Spleen (tissue), 11 donors: Measurements from ENCODE around the gene ARL5A. TPM values are rescaled to one million over a fixed set of nuclear protein-coding genes. Genes with fewer than 3 reads are reported as not detected.
A peak's percentile ranks its signal among the peaks of the same experiment; 100 is the strongest.

ENCODE experiments used
- DNase-seq: peaks from one replicate; pipeline ENCODE4 v3.0.0-alpha.2; 2020
- H3K27ac ChIP-seq, 8 donors: fragments of 200-600 bp; sonication (generic) in 7 of 8; 1 replicate in 4 of 8; 2 replicates in 4 of 8; pipeline versions ENCODE4 v1.5.0 to v1.8.0; 2016 to 2021; ENCODE audit warnings: inconsistent platforms in 4 of 8, mild to moderate bottlenecking in 4 of 8, moderate library complexity in 1 of 8
- H3K27me3 ChIP-seq, 7 donors: fragments of 200-600 bp; sonication (generic) in 6 of 7; replicated peaks in 1 of 7; 1 replicate in 4 of 7; 2 replicates in 3 of 7; pipeline versions ENCODE4 v1.5.0 to v1.8.0; 2016 to 2021; ENCODE audit warnings: inconsistent platforms in 3 of 7, mild to moderate bottlenecking in 1 of 7
- H3K36me3 ChIP-seq, 6 donors: fragments of 200-600 bp; sonication (generic) in 5 of 6; 1 replicate in 4 of 6; 2 replicates in 2 of 6; pipeline versions ENCODE4 v1.5.0 to v1.8.0; 2016 to 2021; ENCODE audit warnings: inconsistent platforms in 2 of 6
- H3K4me1 ChIP-seq, 6 donors: fragments of 200-600 bp; sonication (generic) in 5 of 6; 1 replicate in 3 of 6; 2 replicates in 3 of 6; pipeline versions ENCODE4 v1.5.0 to v1.8.0; 2016 to 2021; ENCODE audit warnings: inconsistent platforms in 3 of 6
- H3K4me3 ChIP-seq, 8 donors: fragments of 200-600 bp; sonication (generic) in 7 of 8; 1 replicate in 4 of 8; 2 replicates in 4 of 8; pipeline versions ENCODE4 v1.5.0 to v1.8.0; 2016 to 2021; ENCODE audit warnings: inconsistent platforms in 4 of 8, mild to moderate bottlenecking in 4 of 8, moderate library complexity in 2 of 8
- H3K9me3 ChIP-seq, 8 donors: fragments of 200-600 bp; sonication (generic) in 7 of 8; 1 replicate in 4 of 8; 2 replicates in 4 of 8; pipeline versions ENCODE4 v1.5.0 to v1.8.0; 2016 to 2021; ENCODE audit warnings: inconsistent platforms in 4 of 8
- CTCF ChIP-seq, 11 experiments: fragments of 200-600 bp in 7 of 11; fragments of 450-650 bp in 4 of 11; sonication (generic) in 4 of 11; IDR thresholded peaks in 8 of 11; conservative IDR thresholded peaks in 3 of 11; 1 replicate in 7 of 11; 2 replicates in 4 of 11; pipeline versions ENCODE4 v1.4.0 to v1.8.0; 2016 to 2021; ENCODE audit warnings: antibody characterized with exemption in 11 of 11, inconsistent platforms in 4 of 11, mild to moderate bottlenecking in 1 of 11
- POLR2A ChIP-seq, 3 donors: fragments of 450-650 bp; IDR thresholded peaks; one replicate each; pipeline ENCODE4 v1.5.1; 2017; ENCODE audit warnings: antibody characterized with exemption in 3 of 3, mild to moderate bottlenecking in 1 of 3
- POLR2AphosphoS5 ChIP-seq, 3 donors: sonication (generic); formaldehyde crosslinking; IDR thresholded peaks; one replicate each; pipeline ENCODE4 v1.5.1; 2017; ENCODE audit warnings: antibody characterized with exemption in 3 of 3
- whole genome bisulfite sequencing, 5 donors: extraction: QIAGEN DNeasy Blood & Tissue Kit in 3 of 5; methylation state at CpG; one replicate each; pipeline versions ENCODE4 v1.1.5 to v1.1.7; 2013 to 2018; 5-methylcytosine and 5-hydroxymethylcytosine counted together
- intact Hi-C: fragments of 100-400 bp; cut with DNase I; formaldehyde crosslinking; loops from one replicate; pipeline ENCODE4 v1.15.0; 2023; ENCODE audit warnings: low total_unique reads
- polyA plus RNA-seq, 3 donors: library from polyadenylated mRNA; stranded (reverse); fragments of 200-250 nt; gene quantifications; one replicate each; pipeline ENCODE4 v1.2.1, GENCODE V29; 2013
- total RNA-seq, 7 donors: library from RNA; depleted of rRNA in 3 of 7; stranded (reverse); fragments of >200 nt in 3 of 7; fragmentation: NEBNext Ultra II Directional in 4 of 7; extraction: Animal tissue kit (Norgen Biotek cat#: 25700) in 4 of 7; gene quantifications; one replicate each; pipeline versions ENCODE4 v1.1.0 to v1.2.1, GENCODE V29; 2016 to 2021
- donor health status: healthy with polysubstance abuse.
- donor health status: DM: no; HTN: no; CAD: no; lungs with moderate emphysema.
- donor health status: DM: no; HTN: no; CAD: no.
- donor health status: Bipolar disorder and iron deficiency.
- donor health status: healthy.
- donor health status: DM: no; HTN: no; CAD: no.
- donor health status: DM: yes; HTN: yes; CAD: no.

The ARL5A gene
- total and polyA plus RNA-seq, 10 donors, result 9.5 to 89.9 (median 46.4) TPM

DNA sequence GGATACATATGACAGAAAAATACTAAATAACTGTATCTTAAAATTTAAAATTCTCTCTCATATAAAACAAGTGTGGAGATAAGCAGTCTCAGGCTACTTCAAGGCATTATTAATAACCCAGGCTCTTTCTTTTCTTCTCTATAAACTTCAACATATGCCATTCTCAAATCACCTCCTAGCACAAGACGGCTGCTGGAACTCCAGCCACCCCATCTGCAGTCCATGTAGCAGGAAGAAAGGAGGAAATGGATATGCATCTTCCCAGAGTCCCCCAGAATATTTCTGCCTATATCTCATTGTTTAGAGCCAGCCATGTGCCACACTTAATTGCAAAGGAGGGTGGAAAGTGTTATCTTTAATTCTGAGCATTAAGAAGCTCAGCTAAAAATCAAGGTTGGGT, 58.6 kb downstream of the ARL5A start:
- H3K36me3 ChIP-seq, result peaks cover 0 to 5% (median 0%) of the 10 kb centered on the region in 6 donors
- intact Hi-C loops, result no loop called here
- TF ChIP-seq CTCF (IDR thresholded peaks at IDR 0.05 in 8 of 11, conservative IDR thresholded peaks at IDR 0.05 in 3 of 11) (no peak), POLR2AphosphoS5 (IDR thresholded peaks at IDR 0.05) (no peak), POLR2A (IDR thresholded peaks at IDR 0.05) (no peak)
- no peaks in the 10 kb centered on the region for H3K27me3 ChIP-seq
- no peak for DNase-seq
- H3K27ac ChIP-seq, result peak overlapping the region in 2 of 8 donors; percentile 72 to 83
- peaks cover 3 to 83% (median 27%) of the 10 kb centered on the region in 6 donors for H3K4me1 ChIP-seq
- WGBS, 5 donors, result 93 to 100% (median 97%) methylated on average over 1 of the region's 1 CpG
- no peak overlapping the region for H3K4me3 ChIP-seq
- no peaks in the 10 kb centered on the region for H3K9me3 ChIP-seq

- H3K4me1 ChIP-seq, result peaks cover 3 to 82% (median 28%) of the 10 kb centered on the region in 6 donors
- H3K9me3 ChIP-seq, result no peaks in the 10 kb centered on the region
- TF ChIP-seq CTCF (IDR thresholded peaks at IDR 0.05 in 8 of 11, conservative IDR thresholded peaks at IDR 0.05 in 3 of 11), result no peak
- no peak for TF ChIP-seq POLR2A (IDR thresholded peaks at IDR 0.05)
- peak overlapping the region in 6 of 8 donors; percentile 39 to 86 (median 78) for H3K27ac ChIP-seq
- 60 to 82% (median 64%) methylated on average over 2 of the region's 2 CpGs for WGBS, 5 donors
- peaks cover 0 to 5% (median 0%) of the 10 kb centered on the region in 6 donors for H3K36me3 ChIP-seq
- H3K4me3 ChIP-seq, result no peak overlapping the region
- no peak for DNase-seq
- intact Hi-C loops, result no loop called here
- no peaks in the 10 kb centered on the region for H3K27me3 ChIP-seq
These were observed 60.7 kb downstream of the ARL5A start for GRCh38 chr2:151767536-151767935.

- 51 to 76% (median 63%) methylated on average over 4 of the region's 4 CpGs for WGBS, 5 donors
- no peak for TF ChIP-seq POLR2A (IDR thresholded peaks at IDR 0.05)
- peak in 1 of 3 donors; percentile 47 for TF ChIP-seq POLR2AphosphoS5 (IDR thresholded peaks at IDR 0.05)
- TF ChIP-seq CTCF (IDR thresholded peaks at IDR 0.05 in 8 of 11, conservative IDR thresholded peaks at IDR 0.05 in 3 of 11), result no peak
- Histone ChIP-seq H3K9me3 (no peaks in the 10 kb centered on the region), H3K27me3 (no peaks in the 10 kb centered on the region), H3K36me3 (peaks cover 0 to 5% (median 0%) of the 10 kb centered on the region in 6 donors), H3K4me1 (peaks cover 3 to 73% (median 23%) of the 10 kb centered on the region in 6 donors), H3K27ac (peak overlapping the region; percentile 18 to 86 (median 74)), H3K4me3 (no peak overlapping the region)
- peak; percentile 75 for DNase-seq
- intact Hi-C loops, result no loop called here
These were observed 61.6 kb downstream of the ARL5A start for GRCh38 chr2:151766437-151767153.

- peak; percentile 87 for DNase-seq
- Histone ChIP-seq H3K27ac (peak overlapping the region in 7 of 8 donors; percentile 39 to 86 (median 76)), H3K36me3 (peaks cover 0 to 5% (median 0%) of the 10 kb centered on the region in 6 donors), H3K4me3 (no peak overlapping the region), H3K4me1 (peaks cover 3 to 68% (median 23%) of the 10 kb centered on the region in 6 donors), H3K27me3 (no peaks in the 10 kb centered on the region), H3K9me3 (no peaks in the 10 kb centered on the region)
- intact Hi-C loops, result no loop called here
- 51 to 82% (median 61%) methylated on average over 10 of the region's 10 CpGs for WGBS, 5 donors
- no peak for TF ChIP-seq POLR2A (IDR thresholded peaks at IDR 0.05)
- TF ChIP-seq POLR2AphosphoS5 (IDR thresholded peaks at IDR 0.05), result peak in 1 of 3 donors; percentile 55
These were observed 62.3 kb downstream of the ARL5A start for GRCh38 chr2:151765760-151766410.
